ENCODE measurements around the gene CCDC183.
"Not testable (repeated sequence)": the region's sequence is repeated elsewhere in the genome, so short reads cannot be mapped to it uniquely, and the experiment has no call there.

CCDC183 gene

DNA sequence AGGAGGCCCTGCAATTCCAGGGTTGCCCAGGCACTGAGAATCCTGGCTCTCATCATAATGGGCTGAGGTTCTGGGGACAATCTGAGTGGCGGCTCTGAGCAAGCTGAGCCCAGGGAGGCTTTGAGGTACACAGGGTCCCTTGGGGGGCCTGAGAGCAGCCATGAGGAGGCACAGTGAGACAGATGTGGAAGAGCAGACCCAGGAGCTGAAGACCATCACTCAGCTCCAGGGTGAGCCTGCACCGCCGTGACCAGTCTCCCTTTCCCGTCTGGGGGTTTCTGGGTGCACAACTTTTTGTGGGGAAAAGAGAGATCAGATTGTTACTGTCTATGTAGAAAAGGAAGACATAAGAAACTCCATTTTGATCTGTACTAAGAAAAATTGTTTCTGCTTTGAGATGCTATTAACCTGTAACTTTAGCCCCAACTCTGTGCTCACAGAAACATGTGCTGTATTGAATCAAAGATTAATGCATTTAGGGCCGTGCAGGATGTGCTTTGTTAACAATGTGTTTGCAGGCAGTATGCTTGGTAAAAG, at the start of gene CCDC183:
CCDC183 (plus strand) TSS at position 101 of the 537 bp plus-strand sequence; CDS start at position 161, 60 bp downstream.
- no peak for DNase-seq

DNA sequence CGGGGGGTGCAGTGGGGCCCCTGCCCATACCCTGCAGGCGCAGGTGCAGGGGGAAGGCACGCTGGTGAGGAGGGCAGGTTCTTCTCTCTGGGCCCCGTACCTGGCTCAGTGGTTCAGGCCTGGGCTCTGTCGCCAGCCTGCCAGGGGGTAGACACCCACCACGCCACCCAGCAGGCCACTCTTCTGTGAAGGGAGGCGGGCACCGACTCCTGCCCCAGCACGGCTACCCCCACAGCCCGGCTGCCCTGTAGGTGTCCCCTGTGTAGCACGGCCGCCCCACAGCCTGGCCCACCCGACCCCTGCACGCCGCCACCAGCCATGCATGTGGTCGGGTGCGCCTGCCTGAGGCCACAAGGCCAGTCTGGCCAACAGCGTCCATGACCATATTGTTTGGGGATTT, 49.5 kb upstream of the CCDC183 start:
- no peak for DNase-seq

DNA sequence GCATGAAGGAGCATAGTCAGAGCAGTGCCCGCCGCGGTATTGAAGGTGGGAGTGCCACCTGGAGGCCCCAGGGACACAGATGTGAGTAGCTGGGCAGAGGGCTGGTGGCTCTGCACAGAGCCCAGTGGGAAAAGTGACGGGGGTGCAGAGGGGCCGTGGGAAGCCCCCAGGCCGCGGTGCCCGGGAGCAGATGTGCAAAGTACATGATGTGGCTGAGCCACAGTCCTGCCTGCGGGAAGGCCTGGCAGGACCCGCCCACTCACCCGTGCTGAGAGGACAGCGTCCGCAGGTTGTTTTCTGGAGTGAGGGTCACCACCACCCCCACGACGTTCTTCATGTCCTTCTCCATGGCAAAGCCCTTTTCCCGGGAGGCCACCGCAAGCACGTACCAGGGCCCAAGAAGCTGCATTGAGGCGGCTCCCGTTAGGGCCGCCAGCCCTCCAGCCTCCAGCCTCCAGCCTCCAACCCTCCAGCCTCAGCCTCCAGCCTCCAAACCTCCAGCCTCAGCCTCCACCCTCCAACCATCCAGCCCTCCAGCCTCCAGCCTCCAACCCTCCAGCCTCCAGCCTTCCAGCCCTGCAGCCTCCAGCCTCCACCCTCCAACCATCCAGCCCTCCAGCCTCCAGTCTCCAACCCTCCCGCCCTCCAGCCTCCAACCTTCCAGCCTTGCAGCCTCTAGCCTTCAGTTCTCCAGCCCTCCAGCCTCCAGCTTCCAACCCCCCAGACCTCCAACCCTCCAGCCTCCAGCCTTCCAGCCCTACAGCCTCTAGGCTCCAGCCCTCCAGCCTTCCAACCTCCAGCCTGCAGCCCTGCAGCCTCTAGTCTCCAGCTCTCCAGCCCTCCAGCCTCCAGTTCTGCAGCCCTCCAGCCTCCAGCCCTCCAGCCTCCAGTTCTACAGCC, 48.7 kb upstream of the CCDC183 start:
- DNase-seq, result no peak

GRCh38 chr9:136748201-136748600, 47.9 kb upstream of the CCDC183 start, which contains the start of gene LCN6:
TSS of gene LCN6 (minus strand) at chr9:136748525. CDS start at chr9:136748483, 42 bp downstream.
- no peak for DNase-seq

DNA sequence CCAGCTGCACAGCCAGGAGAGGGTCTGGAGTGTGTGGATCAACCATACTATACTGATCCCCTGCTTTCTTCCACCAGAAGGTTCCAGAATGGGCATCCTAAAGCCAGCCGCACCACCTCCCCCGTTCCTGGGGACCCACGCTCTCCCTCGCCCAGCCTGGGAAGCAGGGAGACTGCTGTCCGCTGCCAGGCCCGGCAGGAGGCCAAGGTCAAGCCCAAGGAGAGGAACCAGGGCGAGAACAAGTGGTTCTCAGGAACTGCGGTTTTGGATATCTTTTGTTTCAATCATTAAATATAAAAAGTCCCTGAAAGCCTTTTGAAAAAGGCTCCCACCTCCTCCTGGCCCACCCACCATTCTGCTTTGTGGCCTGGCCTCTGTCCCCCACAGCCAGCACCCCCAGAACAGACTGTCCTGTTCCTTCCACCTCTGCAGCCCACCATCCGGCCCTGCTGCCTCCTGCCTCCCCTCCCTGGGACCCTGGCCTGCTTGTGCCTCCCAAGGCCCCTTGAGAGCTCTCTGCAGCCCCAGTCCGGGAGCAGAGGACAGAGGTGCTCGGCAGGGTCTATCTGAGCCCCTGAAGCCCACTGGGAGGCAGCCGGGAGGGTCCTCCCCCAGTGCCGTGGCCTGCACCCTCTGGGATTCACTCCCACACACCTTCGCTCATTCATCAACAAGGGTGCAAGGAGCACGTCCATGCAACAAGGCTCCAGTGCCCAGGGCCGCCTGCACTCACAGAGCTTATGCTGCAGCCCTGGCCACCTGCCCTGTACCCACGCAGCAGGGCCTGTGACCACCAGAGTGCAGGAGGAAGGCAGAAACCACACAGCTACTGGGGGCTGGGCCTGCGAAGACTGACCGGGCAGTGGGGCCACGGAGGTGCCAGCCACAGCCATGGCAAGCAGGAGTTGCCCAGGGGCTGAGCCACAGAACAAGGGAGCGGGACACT, 47.2 kb upstream of the CCDC183 start:
- no peak for DNase-seq

DNA sequence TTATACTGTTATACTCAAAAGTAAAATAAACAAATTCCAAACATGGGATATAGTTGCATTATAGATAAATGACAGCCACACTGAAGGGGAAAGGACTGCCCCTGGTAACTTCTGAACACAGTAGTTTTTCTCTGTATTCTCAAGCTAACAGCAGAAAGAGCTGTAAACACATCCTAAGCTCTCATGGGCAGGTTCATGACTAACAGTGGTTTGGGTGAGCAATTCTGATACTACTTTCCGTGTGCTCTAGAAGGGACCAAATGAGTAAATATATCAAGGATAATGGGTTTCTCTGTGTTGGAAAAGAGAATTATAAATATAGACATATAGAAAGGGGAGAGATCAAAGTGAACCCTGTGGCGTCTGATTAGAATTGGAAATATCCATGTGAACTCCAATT, 45.6 kb upstream of the CCDC183 start:
- DNase-seq, result no peak

DNA sequence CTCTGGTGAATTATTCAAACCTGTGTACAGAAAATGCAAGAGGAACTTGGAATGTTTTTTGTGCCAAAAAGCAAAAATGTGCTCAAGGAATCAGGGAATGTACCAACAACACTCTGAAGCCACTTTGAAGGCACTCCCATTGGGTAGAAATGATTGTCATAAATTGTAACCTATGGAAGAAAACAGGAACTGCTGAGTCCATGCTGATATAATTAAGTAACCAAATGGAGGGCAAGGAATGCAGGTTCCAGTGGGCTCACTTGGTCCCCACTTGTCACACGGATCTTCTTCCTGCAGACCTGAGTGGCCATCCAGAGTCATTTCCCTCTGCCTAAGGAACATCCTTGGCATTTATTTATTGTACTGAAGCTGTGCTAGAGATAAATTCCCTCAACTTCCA, 44.9 kb upstream of the CCDC183 start:
- DNase-seq, result no peak

- no peak for DNase-seq
Measured at GRCh38 chr9:136751814-136752213, 44.3 kb upstream of the CCDC183 start.

DNA sequence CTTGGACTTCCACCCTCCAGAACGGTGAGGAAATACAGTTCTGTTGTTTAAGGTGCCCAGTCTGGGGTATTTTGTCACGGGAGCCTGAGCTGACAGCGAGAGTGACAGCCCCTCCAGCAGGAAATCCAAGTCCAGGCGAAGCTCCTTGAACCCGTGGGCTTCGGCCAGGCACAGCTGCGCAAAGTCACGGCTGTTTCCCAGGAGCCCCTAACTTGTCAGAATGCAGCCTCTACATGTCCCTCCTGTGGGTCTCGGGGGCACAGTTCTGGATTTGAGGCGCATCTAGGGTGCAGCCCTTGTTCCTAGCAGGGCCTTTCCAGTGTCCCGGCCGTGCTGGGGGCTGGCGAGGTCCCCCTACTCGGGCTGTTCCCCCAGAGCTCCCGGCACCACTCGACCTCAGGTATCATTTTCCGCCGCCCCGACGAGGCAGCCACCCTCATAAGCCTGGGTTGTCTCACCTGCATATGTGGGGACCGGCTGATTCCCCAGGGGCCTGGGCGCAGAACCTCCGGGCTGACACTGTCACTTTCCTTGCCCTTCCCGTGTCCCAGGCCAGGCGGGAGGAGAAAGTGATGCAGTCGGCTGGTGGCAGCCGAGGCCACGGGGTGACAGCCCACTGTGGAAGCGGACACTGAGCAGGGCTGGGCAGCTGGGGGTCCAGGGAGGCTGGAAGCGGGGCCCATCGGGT, 42.6 kb upstream of the CCDC183 start:
- no peak for DNase-seq

DNA sequence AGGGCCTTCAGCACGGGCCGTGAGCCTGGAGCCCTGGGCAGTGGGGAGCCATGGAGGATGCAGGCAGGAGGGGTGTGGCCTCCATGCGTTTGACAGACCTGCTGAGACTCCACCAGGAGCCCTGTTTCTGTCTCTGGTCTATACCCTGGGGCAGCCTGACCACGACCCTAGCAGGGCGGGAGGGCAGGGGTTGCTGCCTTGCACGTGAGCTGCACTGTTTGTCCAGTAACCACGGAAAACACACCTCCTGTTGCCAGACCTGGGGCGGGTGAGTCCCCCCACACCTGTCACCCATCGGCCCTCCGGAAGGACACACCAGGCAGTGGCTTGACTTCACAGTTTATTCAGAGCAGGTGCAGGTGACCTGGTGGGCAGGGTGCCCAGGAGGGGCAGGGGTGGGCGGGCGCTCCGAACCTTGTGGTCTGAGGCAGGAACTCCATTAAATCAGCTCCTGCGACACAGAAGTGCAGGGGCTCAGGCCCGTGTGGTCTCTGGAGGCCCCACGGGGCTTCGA, 42.0 kb upstream of the CCDC183 start:
- no peak for DNase-seq

DNA sequence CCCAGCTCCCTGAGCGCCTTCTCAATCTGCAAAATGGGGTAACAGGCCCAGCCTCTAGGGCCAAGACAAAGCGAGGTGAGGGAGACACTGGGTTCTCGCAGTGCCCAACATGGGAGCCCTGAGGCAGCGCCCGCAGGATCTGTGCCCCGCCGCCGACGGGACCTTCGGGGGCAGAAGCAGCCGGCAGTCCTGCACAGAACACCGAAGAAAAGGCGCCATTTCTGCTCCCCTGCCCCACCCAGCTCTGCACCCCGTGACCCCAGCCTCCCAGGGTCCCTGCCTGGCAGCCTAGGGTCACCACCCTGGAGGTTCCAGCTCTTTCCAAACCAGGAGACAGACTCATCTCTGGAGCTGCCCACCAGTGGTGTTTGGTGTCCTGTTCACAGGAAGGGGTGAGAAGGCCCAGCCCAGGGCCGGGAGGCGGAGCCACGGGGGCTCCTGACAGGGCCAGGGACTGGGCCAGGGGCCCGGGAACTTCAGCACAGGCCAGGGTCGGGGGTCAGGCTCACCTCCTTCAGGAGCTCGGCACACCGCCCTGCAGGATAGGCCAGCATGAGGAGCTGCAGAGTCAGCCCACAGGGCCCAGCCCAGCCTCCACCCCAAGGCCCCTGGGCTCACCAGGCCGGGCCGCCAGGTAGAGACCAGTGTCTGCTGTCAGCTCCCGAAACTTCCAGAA, 41.4 kb upstream of the CCDC183 start:
- no peak for DNase-seq

GRCh38 chr9:136755302-136756133, 40.6 kb upstream of the CCDC183 start:
- not testable (repeated sequence) for DNase-seq

GRCh38 chr9:136756134-136756438, 40.1 kb upstream of the CCDC183 start:
- no peak for DNase-seq

DNA sequence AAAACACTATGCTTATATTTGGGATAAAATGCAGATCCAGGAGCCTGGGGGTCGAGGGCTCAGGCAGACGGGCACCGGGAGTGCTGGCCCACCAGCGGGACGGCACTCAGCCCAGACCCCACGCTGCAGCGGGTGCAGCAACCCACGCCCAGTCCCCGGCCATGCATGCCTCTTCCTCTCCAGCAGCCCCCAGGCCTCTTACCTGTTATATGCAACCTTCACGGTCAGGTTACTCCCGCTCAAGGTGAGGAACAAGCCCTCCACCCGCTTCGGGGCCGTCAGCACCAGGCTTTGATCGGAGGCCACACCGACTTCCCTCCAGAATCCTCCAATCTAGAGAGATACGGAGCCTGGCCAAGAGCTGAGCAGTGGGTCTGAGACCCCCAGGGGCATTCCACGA, 39.3 kb upstream of the CCDC183 start:
- DNase-seq, result no peak

GRCh38 chr9:136757328-136757727, 38.8 kb upstream of the CCDC183 start:
- DNase-seq, result no peak

- no peak for DNase-seq
Measured at GRCh38 chr9:136757751-136758140, 38.4 kb upstream of the CCDC183 start.

- no peak for DNase-seq
Measured at GRCh38 chr9:136759001-136759400, 37.1 kb upstream of the CCDC183 start.

DNA sequence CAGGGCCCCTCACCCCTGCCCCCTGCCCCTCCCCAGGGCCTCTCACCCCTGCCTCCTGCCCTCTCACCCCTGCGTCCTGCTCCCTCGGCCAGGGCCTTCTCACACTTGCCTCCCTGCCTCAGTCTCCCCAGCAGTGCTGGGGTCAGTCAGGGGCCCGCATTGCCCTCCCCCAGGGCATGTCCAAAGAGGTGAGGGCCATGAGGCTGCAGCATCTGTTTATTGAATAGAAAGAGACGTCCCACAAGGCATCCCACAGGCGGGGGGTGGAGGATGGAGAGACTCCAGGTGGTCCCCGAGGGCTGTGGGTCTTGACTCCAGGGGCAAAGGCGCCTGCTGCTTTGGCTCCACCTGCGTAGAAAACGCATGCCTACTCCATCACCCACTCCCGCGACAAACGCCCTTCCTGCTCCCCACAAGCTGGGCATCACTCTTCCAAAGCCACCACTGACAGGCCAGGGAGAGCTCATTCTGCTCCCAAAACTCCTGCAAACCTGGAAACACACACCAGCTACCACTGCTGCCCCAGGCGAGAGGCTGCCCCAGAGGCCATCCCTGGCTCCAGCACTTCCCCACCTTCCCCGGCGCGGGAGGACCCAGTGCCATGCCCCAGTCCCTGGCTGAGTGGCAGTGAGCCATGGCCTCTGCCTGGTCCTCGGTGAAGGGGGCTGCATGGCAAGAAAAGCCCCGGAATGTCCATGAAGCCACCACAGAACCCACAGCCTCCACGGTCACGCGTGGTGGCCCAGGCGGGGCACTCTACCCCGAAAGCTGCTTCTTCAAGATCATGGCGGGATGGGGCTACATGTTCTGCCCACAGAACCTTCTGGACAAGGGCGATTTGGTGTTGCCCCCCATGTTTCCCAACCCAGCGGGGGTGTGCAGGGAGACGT, 36.5 kb upstream of the CCDC183 start:
- DNase-seq, result no peak

DNA sequence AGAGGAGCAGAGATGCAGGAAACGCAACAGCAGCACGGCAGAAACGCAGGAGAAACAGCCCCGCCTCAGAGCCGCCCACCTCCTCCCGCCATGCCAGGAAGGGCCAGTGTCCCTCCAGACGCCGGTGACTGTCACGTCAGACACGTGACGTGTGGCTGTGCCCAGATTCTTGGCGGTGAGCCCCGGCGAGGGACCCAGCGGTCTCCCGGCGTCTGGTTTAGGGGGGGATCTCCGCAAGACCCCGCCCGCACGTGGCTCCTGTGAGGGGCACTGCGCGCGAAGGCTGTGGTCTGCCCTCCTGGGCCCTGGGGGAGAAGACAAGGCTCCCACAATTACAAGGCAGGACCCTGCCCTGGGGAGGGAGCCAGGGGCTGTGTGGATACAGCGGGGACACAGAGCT, 35.7 kb upstream of the CCDC183 start:
- no peak for DNase-seq
